HG03354 (cell line): ENCODE results near the gene RAB5A.
"Not testable (repeated sequence)": the region's sequence is repeated elsewhere in the genome, so short reads cannot be mapped to it uniquely, and the experiment has no call there.

ENCODE experiments used
- ATAC-seq: cut with Tn5 transposase; IDR thresholded peaks from one replicate; pipeline ENCODE4 v1.9.1; 2021; ENCODE audit warnings: mild to moderate bottlenecking; ENCODE audit not compliant: unreplicated experiment, poor library complexity, severe bottlenecking

RAB5A gene, protein sequence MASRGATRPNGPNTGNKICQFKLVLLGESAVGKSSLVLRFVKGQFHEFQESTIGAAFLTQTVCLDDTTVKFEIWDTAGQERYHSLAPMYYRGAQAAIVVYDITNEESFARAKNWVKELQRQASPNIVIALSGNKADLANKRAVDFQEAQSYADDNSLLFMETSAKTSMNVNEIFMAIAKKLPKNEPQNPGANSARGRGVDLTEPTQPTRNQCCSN

DNA sequence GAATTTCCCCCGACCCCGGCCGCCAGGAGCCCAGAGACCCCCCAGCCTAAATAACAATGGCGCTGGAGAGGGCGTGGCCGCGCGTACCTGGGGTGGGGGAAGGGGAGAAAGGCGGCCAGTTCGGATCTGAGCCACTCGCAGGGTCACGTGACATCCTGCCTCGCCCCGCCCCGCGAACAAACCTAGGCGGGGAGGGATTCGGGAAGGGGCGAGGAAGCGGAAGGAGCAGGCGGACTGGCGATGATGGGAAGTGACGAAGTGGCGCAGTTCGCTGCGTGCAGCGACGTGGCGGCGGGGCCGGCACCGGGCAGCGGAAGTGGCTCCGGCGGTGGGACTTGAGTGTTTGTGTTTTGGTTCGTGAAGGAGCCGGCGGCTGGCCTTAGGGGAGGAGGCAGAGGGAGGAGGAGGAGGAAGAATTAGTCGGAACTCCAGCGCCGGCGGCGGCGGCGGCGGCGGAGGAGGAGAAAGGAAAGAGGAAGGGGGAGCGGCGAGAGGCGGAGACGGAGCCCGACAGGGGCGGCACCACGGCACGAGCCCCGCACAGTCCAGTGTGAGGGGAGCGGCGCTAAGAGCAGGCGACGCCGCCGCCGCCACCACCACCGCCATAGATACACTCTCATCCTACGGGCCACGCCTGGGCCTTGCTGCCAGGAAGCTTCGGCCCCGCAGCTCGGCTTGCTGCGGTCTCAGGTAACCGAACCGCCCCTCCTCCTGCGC lies at the start of gene RAB5A:
Gene RAB5A (plus strand): TSS at position 266 of the 717 bp plus-strand sequence. CDS start 3,802 bp downstream, outside the sequence.
- ATAC-seq, result peak; percentile 94

DNA sequence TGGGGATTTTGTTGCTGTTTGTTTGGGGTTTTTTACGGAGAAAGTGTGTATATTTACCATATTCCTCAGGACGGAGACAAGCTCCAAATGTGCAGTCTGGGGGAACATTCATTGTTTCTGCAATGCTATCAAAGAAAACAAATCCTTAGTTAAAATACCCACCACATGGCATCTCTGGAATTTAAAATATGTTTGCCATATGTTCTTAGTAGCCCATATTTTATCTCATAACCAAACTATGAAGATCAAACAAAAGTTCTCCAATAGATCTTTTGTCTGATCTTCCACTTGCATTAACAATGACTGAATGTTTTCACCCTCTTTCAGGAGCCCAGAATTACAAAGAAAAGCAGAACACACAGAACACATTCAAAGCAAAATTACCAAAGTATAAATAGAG lies 48.2 kb upstream of the RAB5A start:
- ATAC-seq, result no peak

DNA sequence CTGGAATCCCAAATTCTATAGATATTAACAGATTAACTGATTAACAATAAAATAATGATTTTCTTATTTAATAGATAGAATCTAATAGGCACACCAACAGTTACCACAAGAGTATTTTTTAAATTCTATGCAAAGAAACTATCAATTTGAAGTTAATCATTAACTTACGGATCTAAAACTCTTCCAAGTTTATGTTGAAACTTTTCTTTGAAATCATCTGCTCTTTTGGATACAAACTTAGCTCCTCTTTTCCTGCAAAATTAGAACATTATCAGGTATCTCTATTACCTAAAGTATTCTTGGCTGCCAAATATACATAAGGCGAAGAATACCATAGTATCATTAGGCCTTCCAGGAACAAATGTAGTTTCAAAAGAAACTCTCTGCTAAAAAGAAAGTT lies 47.6 kb upstream of the RAB5A start:
- no peak for ATAC-seq

DNA sequence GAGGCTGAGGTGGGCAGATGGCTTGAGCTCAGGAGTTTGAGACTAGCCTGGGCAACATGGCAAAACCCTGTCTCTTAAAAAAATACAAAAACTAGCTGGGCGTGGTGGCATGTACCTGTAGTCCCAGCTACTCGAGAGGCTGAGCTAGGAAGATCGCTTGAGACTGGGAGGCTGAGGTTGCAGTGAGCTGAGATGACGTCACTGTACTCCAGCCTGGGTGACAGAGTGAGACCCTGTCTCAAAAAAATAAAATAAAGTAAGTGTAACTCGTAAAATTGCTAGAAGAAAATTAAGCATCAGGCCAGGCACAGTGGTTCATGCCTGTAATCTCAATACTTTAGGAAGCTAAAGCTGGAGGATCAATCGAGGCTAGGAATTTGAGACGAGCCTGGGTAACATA lies 47.1 kb upstream of the RAB5A start:
- not testable (repeated sequence) for ATAC-seq

DNA sequence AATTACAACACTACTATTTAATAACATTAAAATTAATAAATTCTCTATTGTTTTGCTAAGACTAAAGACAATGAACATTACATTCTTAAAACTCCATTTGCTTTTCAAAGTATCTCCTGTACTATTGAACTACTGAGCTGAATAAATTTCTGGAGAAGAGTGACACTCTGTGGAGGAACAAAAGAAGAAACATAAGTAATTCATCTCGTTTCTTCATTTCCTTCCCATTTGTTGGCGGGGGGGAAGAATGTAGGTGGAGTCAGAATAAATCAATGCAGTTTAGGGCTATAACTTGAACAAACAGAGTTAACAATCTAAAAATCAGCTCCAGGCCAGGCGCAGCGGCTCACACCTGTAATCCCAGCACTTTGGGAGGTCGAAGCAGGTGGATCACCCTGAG lies 45.6 kb upstream of the RAB5A start:
- no peak for ATAC-seq

DNA sequence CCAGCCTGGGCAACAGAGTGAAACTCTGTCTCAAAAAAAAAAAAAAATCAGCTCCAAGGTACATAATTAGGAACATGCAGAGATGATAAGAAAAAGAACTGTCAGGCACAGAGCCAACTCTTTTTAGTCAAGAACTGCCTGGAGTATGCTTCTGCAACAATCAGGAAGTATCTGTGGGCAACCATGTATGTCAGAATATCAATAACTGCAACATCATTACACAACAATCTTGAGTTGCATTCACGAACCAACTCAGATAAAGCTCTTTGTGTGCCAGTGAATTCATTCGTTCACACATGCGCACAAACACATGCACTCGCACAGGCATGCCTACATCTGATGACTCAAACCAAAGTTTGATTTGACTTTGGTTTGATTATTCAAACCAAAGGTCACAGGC lies 45.0 kb upstream of the RAB5A start:
- no peak for ATAC-seq

DNA sequence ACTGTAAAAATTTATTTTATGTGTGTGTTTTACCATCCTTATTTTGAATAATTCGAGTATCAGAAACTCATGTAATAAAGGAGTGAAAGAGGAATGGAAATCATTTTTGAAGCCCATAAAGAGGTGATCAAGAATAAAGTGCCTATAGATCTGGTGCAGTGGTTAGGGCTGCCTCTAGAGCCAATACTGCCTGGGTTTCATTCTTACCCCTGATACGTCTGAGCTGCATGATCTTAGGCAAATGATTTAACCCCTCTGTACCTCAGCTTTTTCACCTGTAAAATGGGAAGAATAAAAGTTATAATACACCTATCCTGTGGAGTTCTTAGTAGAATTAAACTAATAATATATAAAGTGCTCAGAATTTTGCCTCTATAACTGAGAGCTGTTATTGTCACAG lies 43.2 kb upstream of the RAB5A start:
- ATAC-seq, result no peak

DNA sequence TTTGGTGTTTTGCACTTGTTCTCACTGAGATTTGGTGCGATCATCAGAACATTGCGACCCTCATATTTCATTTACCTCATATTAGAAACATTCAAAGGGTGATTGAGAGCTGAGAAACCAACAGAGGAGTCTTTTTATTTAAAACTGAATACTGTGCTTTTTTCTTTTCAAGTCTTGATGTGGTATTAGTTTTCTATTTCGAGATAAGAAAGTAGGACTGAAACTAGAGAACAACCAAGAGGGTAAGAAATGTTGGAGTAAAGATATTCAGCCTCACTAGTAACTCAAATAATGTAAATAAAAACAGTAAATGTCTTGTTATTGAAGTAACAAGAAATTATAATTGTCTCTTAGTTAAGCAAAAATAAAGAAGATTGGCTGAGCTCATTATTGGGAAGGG lies 39.4 kb upstream of the RAB5A start:
- ATAC-seq, result no peak

DNA sequence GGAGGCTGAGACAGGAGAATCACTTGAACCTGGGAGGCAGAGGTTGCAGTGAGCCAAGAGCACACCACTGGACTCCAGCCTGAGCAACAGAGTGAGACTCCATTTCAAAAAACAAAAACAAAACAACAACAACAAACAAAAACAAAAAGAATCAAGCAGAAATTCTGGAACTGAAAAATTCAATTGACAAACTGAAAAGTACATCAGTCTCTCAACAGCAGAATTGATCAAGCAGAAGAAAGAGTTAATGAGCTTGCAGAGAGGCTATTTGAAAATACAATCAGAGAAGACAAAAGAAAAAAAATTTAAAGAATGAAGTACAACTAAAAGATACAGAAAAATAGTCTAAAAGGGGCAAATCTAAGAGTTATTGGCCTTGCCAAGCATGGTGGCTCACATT lies 35.4 kb upstream of the RAB5A start:
- ATAC-seq, result no peak

DNA sequence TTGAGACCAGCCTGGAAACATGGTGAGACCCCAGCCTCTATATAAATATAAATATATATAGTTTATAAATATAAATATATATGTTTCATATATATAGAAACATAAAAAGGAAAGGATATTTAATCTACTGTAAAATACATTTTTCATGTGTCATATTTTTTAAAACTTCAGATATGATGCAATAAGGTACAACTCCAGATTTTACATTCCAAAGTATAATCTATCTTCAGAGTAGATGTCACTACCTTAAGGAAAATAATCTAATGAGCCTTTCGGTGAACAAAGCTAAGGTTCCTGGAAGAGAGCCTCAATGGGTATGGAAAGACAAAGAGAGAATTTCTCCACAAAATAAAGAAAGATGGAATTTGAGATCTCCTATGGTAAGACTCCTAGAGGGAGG lies 29.7 kb upstream of the RAB5A start:
- no peak for ATAC-seq

DNA sequence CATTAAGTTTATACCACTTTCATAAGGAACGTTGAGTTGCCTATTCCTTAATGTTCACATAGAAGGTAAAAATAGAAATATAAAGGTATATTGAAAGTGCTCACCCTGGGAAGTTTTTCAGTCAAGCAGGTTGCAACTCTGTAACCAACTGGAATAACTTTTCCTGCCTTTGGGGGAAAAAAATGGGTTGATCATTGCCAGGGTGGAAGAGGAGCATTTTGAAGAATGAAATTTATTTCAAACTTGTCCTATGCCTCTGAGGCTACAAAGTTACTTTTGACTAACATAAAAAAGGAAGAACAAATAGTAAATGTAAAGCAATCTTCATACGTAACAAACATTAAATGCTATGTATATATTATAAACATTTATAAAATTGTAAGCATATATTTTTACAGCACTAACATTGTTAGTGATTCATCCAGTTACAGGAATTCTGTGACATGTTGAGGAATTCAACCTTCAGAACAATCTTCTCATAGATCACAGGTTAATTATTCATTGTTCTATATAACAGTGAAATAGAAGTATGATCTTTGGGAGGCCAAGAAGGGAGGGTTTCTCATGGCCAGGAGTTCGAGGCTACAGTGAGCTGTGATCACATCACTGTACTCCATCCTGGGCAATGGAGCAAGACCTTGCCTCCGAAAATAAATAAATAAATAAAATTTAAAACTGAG lies 26.4 kb upstream of the RAB5A start:
- ATAC-seq, result no peak

DNA sequence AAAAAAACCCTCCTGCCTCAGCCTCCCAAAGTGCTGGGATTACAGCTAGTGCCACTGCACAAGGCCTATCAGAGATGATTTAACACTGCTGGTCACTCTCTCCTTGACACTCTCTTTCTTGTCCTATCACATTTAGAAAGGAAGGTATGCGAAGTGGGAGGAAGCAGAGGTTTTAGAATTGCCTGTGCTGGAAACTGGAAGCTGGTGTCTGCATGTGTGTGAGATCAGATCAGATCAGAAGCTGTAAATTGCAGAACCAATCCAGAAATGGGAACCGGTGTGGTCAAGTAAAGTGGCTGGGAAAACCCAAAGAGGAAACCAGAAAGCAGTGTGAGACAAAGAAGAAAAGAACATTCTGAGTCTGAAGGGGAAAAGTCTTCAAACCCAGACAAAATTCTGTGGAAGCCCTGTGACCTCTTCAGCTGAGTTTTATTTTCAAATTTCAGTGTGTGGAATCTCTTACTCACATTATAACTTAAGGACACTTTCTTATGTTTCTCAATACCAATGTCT lies 15.7 kb upstream of the RAB5A start:
- peak; percentile 62 for ATAC-seq

DNA sequence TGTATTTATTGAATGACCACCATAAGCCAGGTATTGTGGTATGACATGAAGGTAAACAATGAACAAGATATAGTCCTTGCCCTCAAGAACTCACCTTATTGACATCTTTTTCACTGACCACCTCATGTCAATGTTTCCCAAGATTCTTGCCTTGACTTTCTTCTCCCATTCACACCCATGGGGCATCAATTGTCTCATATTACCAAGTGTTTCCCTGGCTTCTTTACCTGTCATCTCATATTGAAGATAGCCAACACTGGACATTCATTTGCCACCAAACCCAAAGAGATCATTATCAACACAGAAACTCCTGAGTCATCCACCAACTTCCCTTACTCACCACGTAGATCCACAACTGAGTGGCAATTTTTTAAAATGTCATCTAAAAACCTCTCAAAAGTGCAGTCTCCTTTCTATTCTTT lies 15.1 kb upstream of the RAB5A start:
- ATAC-seq, result peak; percentile 63

DNA sequence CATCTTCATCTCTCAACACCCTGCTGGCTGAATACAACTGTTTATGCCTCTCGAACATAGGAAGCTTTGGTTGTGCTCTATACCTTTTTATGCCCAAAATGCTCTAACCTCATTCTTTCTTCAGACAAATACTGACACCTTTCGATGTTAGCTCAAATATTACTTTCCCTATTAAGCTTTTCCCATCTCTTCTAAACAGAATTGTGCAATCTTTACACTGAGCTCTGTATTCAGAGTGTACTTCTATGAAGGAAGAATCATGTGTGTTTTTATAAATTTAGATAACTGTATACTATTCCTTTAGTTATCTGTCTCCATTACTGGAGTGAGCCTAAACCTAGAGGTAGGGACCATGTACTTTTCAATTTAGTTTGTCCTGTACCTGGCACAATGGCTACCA lies 14.5 kb upstream of the RAB5A start:
- ATAC-seq, result no peak

DNA sequence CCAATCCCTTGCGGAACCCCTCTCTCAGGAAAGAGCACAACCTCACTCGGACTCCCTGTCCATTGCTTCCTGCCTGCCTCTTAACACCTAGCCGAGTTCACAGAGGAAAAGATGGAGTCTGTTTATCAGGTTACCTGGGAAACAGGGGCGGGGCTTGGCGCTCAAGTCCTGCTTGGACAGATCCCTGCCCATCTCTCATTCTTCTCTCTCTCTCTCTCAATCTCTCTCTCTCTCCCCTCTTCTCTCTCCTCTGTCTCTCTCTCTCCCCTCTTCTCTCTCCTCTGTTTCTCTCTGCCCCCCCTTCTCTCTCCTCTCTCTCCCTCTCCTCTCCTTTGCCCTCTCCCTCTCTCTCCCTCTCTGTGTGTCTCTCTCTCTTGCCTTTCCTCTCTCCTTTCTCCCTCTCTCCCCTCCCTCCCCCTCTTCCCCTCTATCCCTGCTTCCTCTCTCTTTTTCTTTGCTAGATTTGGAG lies 12.8 kb upstream of the RAB5A start, which contains the start of gene EFHB:
Gene EFHB (minus strand): TSS at position 120 of the 469 bp plus-strand sequence. CDS start 199 bp downstream, outside the sequence.
- no peak for ATAC-seq

DNA sequence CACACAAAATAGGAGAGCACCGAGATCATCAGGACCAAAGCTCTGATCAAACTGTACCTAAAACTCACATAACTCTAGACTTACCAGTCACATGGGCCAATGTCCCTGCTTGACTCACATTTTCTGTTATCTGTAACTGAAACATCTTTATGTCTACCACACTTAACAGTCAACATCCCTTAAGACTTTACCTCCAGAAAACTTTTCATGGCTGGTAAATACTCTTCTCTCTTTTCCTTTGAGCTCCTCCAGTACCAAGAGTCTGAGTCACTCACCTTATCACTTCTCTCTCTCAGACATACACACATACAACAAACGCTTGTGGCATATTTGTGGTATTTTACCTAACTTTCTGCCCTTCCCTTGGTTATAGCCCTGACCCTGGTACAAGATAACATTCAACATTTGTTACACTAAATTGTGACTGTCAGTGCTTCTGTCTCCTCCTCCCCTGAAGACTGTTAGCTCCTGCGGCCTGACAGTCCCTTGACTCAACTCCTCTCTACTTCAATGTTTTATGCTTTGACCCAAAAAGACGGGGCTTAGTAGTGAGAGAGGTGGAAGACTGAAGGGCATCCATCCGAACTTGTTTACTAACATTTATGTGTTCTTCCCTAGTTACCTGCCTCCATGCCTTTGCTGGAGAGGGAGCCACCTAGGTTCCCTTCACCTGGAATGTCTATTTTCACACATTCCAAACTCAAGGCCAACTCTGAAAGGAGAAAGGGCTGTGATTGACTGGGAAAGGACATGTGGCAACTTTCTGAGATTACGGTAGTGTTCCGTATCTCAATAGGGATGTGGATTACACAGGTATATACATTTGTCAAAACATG lies 9.2 kb upstream of the RAB5A start:
- no peak for ATAC-seq

DNA sequence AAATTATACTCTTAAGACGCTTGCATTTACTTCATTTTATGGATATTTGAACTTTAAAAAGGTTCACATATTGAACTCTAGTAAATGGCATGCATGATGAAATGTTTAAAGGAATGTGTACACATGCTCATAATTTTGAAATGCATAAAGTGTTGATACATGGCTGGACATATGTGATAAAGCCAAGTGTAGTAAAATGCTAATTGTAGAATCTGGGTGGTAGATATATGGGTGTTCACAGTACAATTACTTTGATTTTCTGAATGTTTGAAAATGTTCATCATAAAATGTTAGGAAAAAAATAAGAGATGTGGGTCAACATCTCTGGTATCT lies 8.6 kb upstream of the RAB5A start:
- no peak for ATAC-seq

DNA sequence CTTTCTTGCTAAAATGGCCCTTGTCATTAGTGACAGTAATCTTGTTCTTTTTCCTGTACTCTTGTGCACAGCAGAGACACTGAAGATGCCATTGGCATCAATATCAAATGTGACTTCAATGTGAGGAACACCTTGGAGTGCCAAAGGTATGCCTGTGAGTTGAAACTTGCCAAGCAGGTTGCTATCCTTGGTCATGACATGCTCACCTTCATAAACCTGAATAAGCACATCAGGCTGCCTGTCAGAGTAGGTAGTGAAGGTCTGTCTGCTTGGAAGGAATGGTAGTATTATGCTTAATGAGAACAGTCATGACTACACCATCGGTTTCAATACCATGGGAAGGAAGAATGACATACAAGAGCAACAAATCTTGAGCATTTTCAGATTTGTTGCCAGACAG lies 6.3 kb upstream of the RAB5A start:
- no peak for ATAC-seq

DNA sequence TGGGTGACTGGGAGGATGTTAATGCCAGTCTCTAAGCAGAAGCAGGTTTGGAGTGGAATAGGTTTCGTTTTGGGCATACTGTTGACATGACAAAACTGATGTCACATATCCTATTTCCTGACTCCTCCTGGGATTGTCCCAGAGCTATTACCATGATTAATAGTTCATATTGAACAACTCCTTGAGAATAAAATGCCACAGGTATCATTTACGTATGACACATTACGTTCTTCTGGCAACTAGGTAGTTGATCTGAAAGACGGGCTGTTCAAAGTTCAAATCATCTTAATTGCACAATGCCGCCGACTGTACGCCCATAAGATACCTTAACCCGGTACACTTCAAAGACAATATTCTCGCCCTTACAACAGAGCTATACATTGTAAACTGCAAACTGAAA lies 1.4 kb upstream of the RAB5A start:
- ATAC-seq, result no peak
